Measurements from ENCODE around the gene HABP4.

DNA sequence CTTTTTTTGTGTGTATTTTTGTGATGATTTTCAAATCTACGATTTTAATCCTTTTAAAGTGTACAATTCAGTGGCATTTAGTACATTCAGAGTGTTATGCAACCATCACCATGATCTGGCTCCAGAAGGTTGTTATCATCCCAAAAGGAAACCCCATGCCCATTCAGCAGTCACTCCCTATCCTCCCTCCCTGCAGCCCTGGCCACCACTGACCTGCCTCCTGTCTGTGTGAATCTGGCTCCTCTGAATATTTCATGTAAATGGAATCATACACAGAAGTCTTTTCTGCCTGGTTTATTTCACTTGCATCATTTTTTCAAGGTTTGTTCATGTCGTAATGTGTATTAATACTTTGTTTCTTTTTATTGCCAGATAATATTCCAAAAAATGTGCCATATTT is 32.5 kb downstream of the HABP4 start:
- TF ChIP-seq POLR2A (IDR thresholded peaks at IDR 0.05) (no peak), CTCF (IDR thresholded peaks at IDR 0.05) (no peak)
